ENCODE results near the gene USP38. TPM values are rescaled to one million over a fixed set of nuclear protein-coding genes. Genes with fewer than 3 reads are reported as not detected.
"Not testable (repeated sequence)": the region's sequence is repeated elsewhere in the genome, so short reads cannot be mapped to it uniquely, and the experiment has no call there.

USP38 gene
- polyA plus RNA-seq, 1 of the 3 experiments (the other 2 are of a cell fraction) = 4.3 TPM

DNA sequence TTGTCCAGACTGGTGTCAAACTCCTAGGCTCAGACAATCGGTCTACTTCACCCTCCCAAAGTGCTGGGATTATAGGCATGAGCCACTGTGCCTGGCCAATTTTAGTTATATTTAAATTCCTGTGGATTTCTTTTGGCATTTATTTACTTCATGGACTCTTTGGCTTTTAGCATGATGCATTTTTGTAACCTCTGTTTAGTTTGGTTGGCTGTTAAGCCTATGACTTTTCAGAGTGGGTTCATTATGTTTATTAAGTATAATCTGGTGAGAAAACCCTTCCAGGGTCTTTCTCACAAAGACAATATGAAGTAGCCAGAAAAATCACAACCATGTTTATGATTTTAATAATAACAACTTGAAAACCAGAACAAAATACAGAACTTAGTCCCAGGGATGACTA, 49.4 kb downstream of the USP38 start:
- H3F3A ChIP-seq (replicated peaks; ENCODE audit: insufficient read depth) = no peaks in the 10 kb centered on the region
- ChIA-PET POLR2A (no interaction called here), CTCF (no interaction called here)
- WGBS (ENCODE audit: low lambda C conversion rate) = 86% methylated on average over 1 of the region's 1 CpG
- no peak for DNase-seq
- no peaks in the 10 kb centered on the region for H3K4me1 ChIP-seq (ENCODE audit: control insufficient read depth in 1 of 2, insufficient read depth in 2 of 2, low read depth in 1 of 2, low read length in 1 of 2)
- no peaks in the 10 kb centered on the region for H4K20me1 ChIP-seq (ENCODE audit: insufficient read depth)
- TF ChIP-seq, protein P1, sequence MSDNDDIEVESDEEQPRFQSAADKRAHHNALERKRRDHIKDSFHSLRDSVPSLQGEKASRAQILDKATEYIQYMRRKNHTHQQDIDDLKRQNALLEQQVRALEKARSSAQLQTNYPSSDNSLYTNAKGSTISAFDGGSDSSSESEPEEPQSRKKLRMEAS (IDR thresholded peaks at IDR 0.05; ENCODE audit: low read depth) = no peak
- TF ChIP-seq MXI1 (IDR thresholded peaks at IDR 0.05; ENCODE audit: low read depth, low read length) (no peak), ELF1 (IDR thresholded peaks at IDR 0.05) (no peak), RCOR1 (IDR thresholded peaks at IDR 0.05; ENCODE audit: low read length) (no peak), RFX5 (IDR thresholded peaks at IDR 0.05; ENCODE audit: low read length) (no peak)
- no peaks in the 10 kb centered on the region for H3K9me3 ChIP-seq
- no peak overlapping the region for H3K27ac ChIP-seq (ENCODE audit: low read depth in 2 of 2, low read length in 1 of 2)
- H3K4me2 ChIP-seq = no peak overlapping the region
- H3K9ac ChIP-seq = no peak overlapping the region
- no peak overlapping the region for H2AFZ ChIP-seq (ENCODE audit: low read depth)
- H3K4me3 ChIP-seq (ENCODE audit: low read depth in 2 of 2, low read length in 1 of 2) = no peak overlapping the region
- H3K36me3 ChIP-seq (replicated peaks in 1 of 2; ENCODE audit: control insufficient read depth in 1 of 2, insufficient read depth in 2 of 2, low read length in 1 of 2) = no peaks in the 10 kb centered on the region
- no peaks in the 10 kb centered on the region for H3K79me2 ChIP-seq (ENCODE audit: insufficient read depth)
- no peaks in the 10 kb centered on the region for H3K27me3 ChIP-seq (ENCODE audit: insufficient read depth)
- no peaks in the 10 kb centered on the region for H3K9me2 ChIP-seq

DNA sequence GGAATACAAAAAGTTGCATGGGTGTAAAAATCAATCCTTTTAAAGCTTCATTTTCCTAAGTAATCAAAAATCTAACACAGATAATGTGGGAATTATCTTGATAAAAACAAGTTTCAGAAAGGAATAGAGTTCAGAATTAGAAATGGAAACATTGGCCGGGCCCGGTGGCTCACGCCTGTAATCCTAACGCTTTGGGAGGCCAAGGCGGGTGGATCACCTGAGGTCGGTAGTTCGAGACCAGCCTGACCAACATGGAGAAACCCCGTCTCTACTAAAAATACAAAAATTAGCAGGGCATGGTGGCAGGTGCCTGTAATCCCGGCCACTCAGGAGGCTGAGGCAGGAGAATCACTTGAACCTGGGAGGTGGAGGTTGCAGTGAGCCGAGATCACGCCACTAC, 52.5 kb downstream of the USP38 start:
- H3K27me3 ChIP-seq (ENCODE audit: insufficient read depth); DNase-seq; H3K27ac ChIP-seq (ENCODE audit: low read depth in 2 of 2, low read length in 1 of 2); H3K36me3 ChIP-seq (replicated peaks in 1 of 2; ENCODE audit: control insufficient read depth in 1 of 2, insufficient read depth in 2 of 2, low read length in 1 of 2); H3K4me2 ChIP-seq; POLR2A ChIA-PET; H3K79me2 ChIP-seq (ENCODE audit: insufficient read depth); H4K20me1 ChIP-seq (ENCODE audit: insufficient read depth); H3F3A ChIP-seq (replicated peaks; ENCODE audit: insufficient read depth); H3K9me3 ChIP-seq; H3K9ac ChIP-seq; CTCF ChIA-PET; H2AFZ ChIP-seq (ENCODE audit: low read depth); H3K9me2 ChIP-seq; H3K4me1 ChIP-seq (ENCODE audit: control insufficient read depth in 1 of 2, insufficient read depth in 2 of 2, low read depth in 1 of 2, low read length in 1 of 2); H3K4me3 ChIP-seq (ENCODE audit: low read depth in 2 of 2, low read length in 1 of 2): not testable (repeated sequence)
- 96% methylated on average over 11 of the region's 11 CpGs for WGBS (ENCODE audit: low lambda C conversion rate)

DNA sequence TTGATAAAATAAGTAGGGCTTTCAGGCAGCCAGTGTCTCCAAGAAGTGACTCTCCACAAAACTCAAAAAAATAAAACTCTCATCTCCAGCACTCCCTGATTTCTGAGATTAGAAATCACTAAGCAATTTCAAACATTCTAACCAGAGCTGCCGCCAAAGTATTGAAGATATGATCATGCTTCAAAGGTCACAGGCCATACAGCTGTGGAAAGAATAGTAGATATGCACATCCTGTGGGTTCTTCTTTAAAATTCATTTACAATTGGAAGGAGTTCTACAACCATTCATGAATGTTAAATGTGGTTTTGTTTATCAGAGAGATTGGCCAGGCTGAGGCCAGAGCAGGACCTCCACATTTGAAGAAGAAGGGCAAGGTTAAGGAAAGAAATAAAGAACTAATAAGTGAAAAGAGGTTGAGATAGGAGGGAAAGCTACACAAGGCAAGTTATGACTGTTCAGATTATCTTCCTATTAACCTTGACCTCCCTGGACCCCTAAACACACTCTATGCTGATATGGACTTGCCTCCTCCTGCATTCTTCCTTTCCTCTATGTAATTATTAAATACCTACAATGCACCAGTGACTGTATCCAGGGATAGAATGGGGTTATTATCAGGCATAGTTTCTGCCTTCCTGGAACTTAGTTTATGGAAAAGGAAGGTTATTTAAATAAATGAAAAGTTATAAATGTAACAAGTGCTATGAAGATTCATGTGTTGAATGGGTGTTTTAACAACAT, 56.4 kb downstream of the USP38 start:
- Histone ChIP-seq H3F3A (replicated peaks; ENCODE audit: insufficient read depth) (no peaks in the 10 kb centered on the region), H2AFZ (ENCODE audit: low read depth) (no peak overlapping the region), H4K20me1 (ENCODE audit: insufficient read depth) (no peaks in the 10 kb centered on the region), H3K9me3 (no peaks in the 10 kb centered on the region), H3K4me3 (ENCODE audit: low read depth in 2 of 2, low read length in 1 of 2) (no peak overlapping the region), H3K79me2 (ENCODE audit: insufficient read depth) (no peaks in the 10 kb centered on the region), H3K4me1 (ENCODE audit: control insufficient read depth in 1 of 2, insufficient read depth in 2 of 2, low read depth in 1 of 2, low read length in 1 of 2) (no peaks in the 10 kb centered on the region), H3K9me2 (no peaks in the 10 kb centered on the region), H3K27me3 (ENCODE audit: insufficient read depth) (no peaks in the 10 kb centered on the region), H3K9ac (no peak overlapping the region), H3K4me2 (no peak overlapping the region), H3K36me3 (replicated peaks in 1 of 2; ENCODE audit: control insufficient read depth in 1 of 2, insufficient read depth in 2 of 2, low read length in 1 of 2) (no peaks in the 10 kb centered on the region), H3K27ac (ENCODE audit: low read depth in 2 of 2, low read length in 1 of 2) (no peak overlapping the region)
- TF ChIP-seq RAD21 (IDR thresholded peaks at IDR 0.05; ENCODE audit: low read length) (no peak), YY1 (IDR thresholded peaks at IDR 0.05; ENCODE audit: low read depth) (no peak), CHD2 (IDR thresholded peaks at IDR 0.05; ENCODE audit: low read length, partially characterized antibody) (no peak), FOXM1 (IDR thresholded peaks at IDR 0.05; ENCODE audit: low read depth) (no peak), GATA2 (CRISPR knock-in tag; IDR thresholded peaks at IDR 0.05) (no peak), ELF1 (IDR thresholded peaks at IDR 0.05) (no peak), POLR2AphosphoS5 (IDR thresholded peaks at IDR 0.05; ENCODE audit: low read depth, low read length) (no peak), EZH2phosphoT487 (IDR thresholded peaks at IDR 0.05; ENCODE audit: borderline replicate concordance, low read depth) (no peak), MXI1 (IDR thresholded peaks at IDR 0.05; ENCODE audit: low read depth, low read length) (no peak), TAF1 (IDR thresholded peaks at IDR 0.05; ENCODE audit: borderline replicate concordance, low read depth, low read length) (no peak), TCF12 (IDR thresholded peaks at IDR 0.05) (no peak), EP300 (IDR thresholded peaks at IDR 0.05; ENCODE audit: borderline replicate concordance in 1 of 2, low read depth in 1 of 2, low read length in 1 of 2) (no peak), GABPA (IDR thresholded peaks at IDR 0.05; ENCODE audit: low read depth) (no peak), RCOR1 (IDR thresholded peaks at IDR 0.05; ENCODE audit: low read length) (no peak), RFX5 (IDR thresholded peaks at IDR 0.05; ENCODE audit: low read length) (no peak)
- TF ChIP-seq, protein P2, sequence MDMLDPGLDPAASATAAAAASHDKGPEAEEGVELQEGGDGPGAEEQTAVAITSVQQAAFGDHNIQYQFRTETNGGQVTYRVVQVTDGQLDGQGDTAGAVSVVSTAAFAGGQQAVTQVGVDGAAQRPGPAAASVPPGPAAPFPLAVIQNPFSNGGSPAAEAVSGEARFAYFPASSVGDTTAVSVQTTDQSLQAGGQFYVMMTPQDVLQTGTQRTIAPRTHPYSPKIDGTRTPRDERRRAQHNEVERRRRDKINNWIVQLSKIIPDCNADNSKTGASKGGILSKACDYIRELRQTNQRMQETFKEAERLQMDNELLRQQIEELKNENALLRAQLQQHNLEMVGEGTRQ (IDR thresholded peaks at IDR 0.05; ENCODE audit: borderline replicate concordance, low read depth, low read length) = no peak
- TF ChIP-seq, protein P3, sequence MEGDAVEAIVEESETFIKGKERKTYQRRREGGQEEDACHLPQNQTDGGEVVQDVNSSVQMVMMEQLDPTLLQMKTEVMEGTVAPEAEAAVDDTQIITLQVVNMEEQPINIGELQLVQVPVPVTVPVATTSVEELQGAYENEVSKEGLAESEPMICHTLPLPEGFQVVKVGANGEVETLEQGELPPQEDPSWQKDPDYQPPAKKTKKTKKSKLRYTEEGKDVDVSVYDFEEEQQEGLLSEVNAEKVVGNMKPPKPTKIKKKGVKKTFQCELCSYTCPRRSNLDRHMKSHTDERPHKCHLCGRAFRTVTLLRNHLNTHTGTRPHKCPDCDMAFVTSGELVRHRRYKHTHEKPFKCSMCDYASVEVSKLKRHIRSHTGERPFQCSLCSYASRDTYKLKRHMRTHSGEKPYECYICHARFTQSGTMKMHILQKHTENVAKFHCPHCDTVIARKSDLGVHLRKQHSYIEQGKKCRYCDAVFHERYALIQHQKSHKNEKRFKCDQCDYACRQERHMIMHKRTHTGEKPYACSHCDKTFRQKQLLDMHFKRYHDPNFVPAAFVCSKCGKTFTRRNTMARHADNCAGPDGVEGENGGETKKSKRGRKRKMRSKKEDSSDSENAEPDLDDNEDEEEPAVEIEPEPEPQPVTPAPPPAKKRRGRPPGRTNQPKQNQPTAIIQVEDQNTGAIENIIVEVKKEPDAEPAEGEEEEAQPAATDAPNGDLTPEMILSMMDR (IDR thresholded peaks at IDR 0.05) = no peak
- 61% methylated on average over 1 of the region's 1 CpG for WGBS (ENCODE audit: low lambda C conversion rate)
- no peak for DNase-seq
- ChIA-PET POLR2A (interaction anchor here (0.6 kb wide), 1 partner anchor 78 kb away, joined by 5 read pairs; no protein-coding TSS in a partner anchor), CTCF (interaction anchor here (0.6 to 1.6 kb wide), 2 partner anchors 14 to 90 kb away, joined by 3 read pairs; no protein-coding TSS in a partner anchor)

All from SK-N-SH (cell line).